ENCODE measurements around the gene PRCC. TPM values are rescaled to one million over a fixed set of nuclear protein-coding genes. Genes with fewer than 3 reads are reported as not detected.

PRCC gene
- total and polyA plus RNA-seq, 2 of the 8 experiments (the other 6 are each of a cell fraction or from before 2014, with no cell fraction given): 95.2 to 115 TPM

- H3K18ac ChIP-seq (ENCODE audit: extremely low read depth, low read length): no peak overlapping the region
- no peak overlapping the region for H2BK15ac ChIP-seq (ENCODE audit: low read length)
- H3K79me1 ChIP-seq (ENCODE audit: low read depth, low read length): peaks cover 11% of the 10 kb centered on the region; the same call in 1 of the 2 replicates
- H3K36me3 ChIP-seq (ENCODE audit: control insufficient read depth in 2 of 4, insufficient read depth in 4 of 4, low read length in 3 of 4): peaks cover 0 to 12% (median 3%) of the 10 kb centered on the region in 4 experiments; a peak in 4 of 8 replicates
- no peak overlapping the region for H2BK12ac ChIP-seq (ENCODE audit: low read depth, low read length)
- H3K79me2 ChIP-seq (ENCODE audit: control insufficient read depth in 1 of 2, insufficient read depth in 2 of 2, low read length in 2 of 2): peaks cover 11 to 87% of the 10 kb centered on the region in 2 experiments
- H3K56ac ChIP-seq (replicated peaks; ENCODE audit: insufficient read length, low read depth, low read length): no peak overlapping the region
- H4K91ac ChIP-seq (replicated peaks; ENCODE audit: insufficient read length, low read length): no peak overlapping the region
- no peaks in the 10 kb centered on the region for H3K9me3 ChIP-seq (ENCODE audit: insufficient read depth in 2 of 2, low read depth in 1 of 2, low read length in 1 of 2)
- no peaks in the 10 kb centered on the region for H3K4me1 ChIP-seq (replicated peaks in 1 of 4; ENCODE audit: control insufficient read depth in 3 of 4, insufficient read depth in 4 of 4, low read length in 3 of 4)
- H4K8ac ChIP-seq (ENCODE audit: extremely low read depth, insufficient read depth, low read length): no peak overlapping the region
- no peak overlapping the region for H3K4me2 ChIP-seq (ENCODE audit: insufficient read depth in 1 of 2, low read depth in 2 of 2, low read length in 2 of 2)
- no peak overlapping the region for H3K27ac ChIP-seq (ENCODE audit: low read depth, low read length)
- H2BK20ac ChIP-seq (ENCODE audit: low read length): no peak overlapping the region
- H3K4me3 ChIP-seq (ENCODE audit: extremely low read depth in 1 of 4, insufficient read depth in 2 of 4, low read depth in 3 of 4, low read length in 4 of 4): no peak overlapping the region
- H3K14ac ChIP-seq (ENCODE audit: insufficient read length): no peak overlapping the region
- no peak overlapping the region for H4K5ac ChIP-seq (ENCODE audit: insufficient read length, low read depth, low read length)
- peaks cover 4 to 17% of the 10 kb centered on the region in 2 experiments for H4K20me1 ChIP-seq (replicated peaks in 1 of 2; ENCODE audit: control insufficient read depth in 1 of 2, insufficient read depth in 2 of 2, low read length in 2 of 2)
- TF ChIP-seq POU5F1 (IDR thresholded peaks at IDR 0.05; ENCODE audit: low read depth, low read length) (no peak), POLR2A (IDR thresholded peaks at IDR 0.05; ENCODE audit: control extremely low read depth in 1 of 2, low read depth in 2 of 2, low read length in 2 of 2) (no peak), CREB1 (IDR thresholded peaks at IDR 0.05) (no peak), GABPA (IDR thresholded peaks at IDR 0.05; ENCODE audit: borderline replicate concordance, insufficient read depth, low read length) (no peak), RXRA (IDR thresholded peaks at IDR 0.05; ENCODE audit: insufficient read depth, low read depth, low read length) (no peak), TBP (IDR thresholded peaks at IDR 0.05; ENCODE audit: low read depth, low read length) (no peak), EGR1 (IDR thresholded peaks at IDR 0.05; ENCODE audit: borderline replicate concordance, low read depth, low read length) (no peak)
- 97% methylated on average over 1 of the region's 1 CpG; no CpG with 5 or more reads in 1 of the 2 experiments for WGBS, 2 experiments (ENCODE audit: extremely low coverage in 1 of 2, insufficient coverage in 1 of 2, insufficient read length in 1 of 2, insufficient replicate concordance in 2 of 2, low coverage in 1 of 2, low lambda C conversion rate in 2 of 2, missing lambda C conversion rate in 1 of 2)
- ChIA-PET CTCF (ENCODE audit: partially characterized antibody) (interaction anchor here (0.9 to 4.8 kb wide), 7 partner anchors 18 to 114 kb away, joined by 3 to 20 read pairs (median 3); no protein-coding TSS in a partner anchor), POLR2A (ENCODE audit: partially characterized antibody) (interaction anchor here (1.0 to 1.1 kb wide), 2 partner anchors 8 to 30 kb away, joined by 3 to 5 read pairs; no protein-coding TSS in a partner anchor)
- FAIRE-seq (no peak), DNase-seq (ENCODE audit: low read depth in 1 of 2, low spot score in 2 of 2) (no peak)
- H2AFZ ChIP-seq (ENCODE audit: low read length): no peak overlapping the region
- H2AK5ac ChIP-seq (ENCODE audit: low read depth, low read length): no peak overlapping the region
- no peak overlapping the region for H3K9ac ChIP-seq (replicated peaks in 1 of 4; ENCODE audit: extremely low read depth in 1 of 4, low read depth in 3 of 4, low read length in 3 of 4)
- no peak overlapping the region for H2BK5ac ChIP-seq (ENCODE audit: low read depth, low read length)
- H3K23me2 ChIP-seq (ENCODE audit: low read depth, low read length): no peaks in the 10 kb centered on the region
- no peak overlapping the region for H2BK120ac ChIP-seq (replicated peaks; ENCODE audit: low read depth, low read length)
- no peak overlapping the region for H3K4ac ChIP-seq (replicated peaks; ENCODE audit: insufficient read length, low read depth, low read length)
- no peaks in the 10 kb centered on the region for H3K27me3 ChIP-seq (replicated peaks in 1 of 4; ENCODE audit: control insufficient read depth in 3 of 4, extremely low read depth in 1 of 4, insufficient read depth in 3 of 4, low read length in 3 of 4)
- H3K23ac ChIP-seq (ENCODE audit: insufficient read length): no peak overlapping the region
Measured at GRCh38 chr1:156777573-156777972, 10.2 kb downstream of the PRCC start.
